ENCODE data around the gene RNF149. TPM values are rescaled to one million over a fixed set of nuclear protein-coding genes. Genes with fewer than 3 reads are reported as not detected.

The RNF149 gene
- total and polyA plus RNA-seq, 2 donors (not counting 3 experiments of a cell fraction or from before 2014, with no cell fraction given), result 31.3 to 66.6 TPM

DNA sequence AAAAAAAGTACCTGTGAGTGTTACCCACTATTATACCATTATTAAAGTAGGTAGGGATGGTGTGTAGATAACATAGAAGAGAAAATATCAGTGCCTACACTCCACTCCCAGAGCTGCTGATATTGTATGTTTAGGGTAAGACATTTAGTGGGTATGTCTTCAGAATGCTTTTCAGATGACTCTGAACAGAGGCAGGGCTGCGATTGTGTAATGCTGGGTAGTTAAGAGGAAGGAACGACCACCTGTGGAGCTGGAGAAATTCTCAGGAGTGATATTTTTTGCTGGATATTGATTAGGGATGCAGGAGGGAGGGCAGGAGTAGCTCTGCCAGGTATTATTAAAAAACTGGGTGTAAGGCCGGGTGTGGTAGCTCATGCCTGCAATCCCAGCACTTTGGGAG lies 53.0 kb downstream of the RNF149 start:
- ChIA-PET POLR2A (no interaction called here), CTCF (no interaction called here)
- H3K9me3 ChIP-seq (replicated peaks; ENCODE audit: control insufficient read depth, insufficient read depth, low read length), result no peaks in the 10 kb centered on the region
- TF ChIP-seq MYC (IDR thresholded peaks at IDR 0.05; ENCODE audit: low read depth, low read length), result no peak
- TF ChIP-seq, protein P1, sequence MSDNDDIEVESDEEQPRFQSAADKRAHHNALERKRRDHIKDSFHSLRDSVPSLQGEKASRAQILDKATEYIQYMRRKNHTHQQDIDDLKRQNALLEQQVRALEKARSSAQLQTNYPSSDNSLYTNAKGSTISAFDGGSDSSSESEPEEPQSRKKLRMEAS (IDR thresholded peaks at IDR 0.05; ENCODE audit: insufficient read depth, insufficient read length), result no peak
- TF ChIP-seq POLR2A (IDR thresholded peaks at IDR 0.05; ENCODE audit: low read depth, low read length), result no peak
- TF ChIP-seq JUN (IDR thresholded peaks at IDR 0.05; ENCODE audit: borderline replicate concordance, insufficient read depth, insufficient read length, low read depth), result no peak
- peaks cover 18% of the 10 kb centered on the region for H3K4me1 ChIP-seq (ENCODE audit: control insufficient read depth, extremely low read depth, insufficient read depth, low read length)
- no peak overlapping the region for H3K4me2 ChIP-seq (ENCODE audit: insufficient read depth, low read length)
- DNase-seq (ENCODE audit: low read depth, low spot score) (no peak), FAIRE-seq (no peak)
- H3K9ac ChIP-seq (replicated peaks; ENCODE audit: extremely low read depth, insufficient read depth, low read length), result no peak overlapping the region
- H3K79me2 ChIP-seq (ENCODE audit: control insufficient read depth, insufficient read depth, low read length), result peaks cover 46% of the 10 kb centered on the region
- no peak overlapping the region for H3K27ac ChIP-seq (ENCODE audit: insufficient read depth, low read depth, low read length)
- BruUV-seq (replicated peaks), result no TSS peak
- intact Hi-C loops (cut with micrococcal nuclease), result no loop called here
- H3K9me1 ChIP-seq (replicated peaks; ENCODE audit: control insufficient read depth, extremely low read depth, insufficient read depth, low read length), result no peaks in the 10 kb centered on the region
- H2AFZ ChIP-seq (ENCODE audit: low read depth, low read length), result no peak overlapping the region
- H3K4me3 ChIP-seq (replicated peaks in 1 of 3; ENCODE audit: insufficient read depth in 1 of 3, low read depth in 1 of 3, low read length in 3 of 3), result no peak overlapping the region
- H4K20me1 ChIP-seq (replicated peaks; ENCODE audit: control insufficient read depth, extremely low read depth, insufficient read depth, low read length), result no peaks in the 10 kb centered on the region
- peaks cover 2 to 3% of the 10 kb centered on the region in 2 experiments for H3K36me3 ChIP-seq (ENCODE audit: control insufficient read depth in 2 of 2, extremely low read depth in 1 of 2, insufficient read depth in 2 of 2, low read length in 2 of 2)
- H3K27me3 ChIP-seq (ENCODE audit: control insufficient read depth in 2 of 2, insufficient read depth in 2 of 2, low read length in 2 of 2), result no peaks in the 10 kb centered on the region
- dilution Hi-C loops (cut with MboI; ENCODE audit: extremely low pct_ligation_motif_present, low sequenced_read_pairs), result no loop called here

- H3K9me1 ChIP-seq (replicated peaks; ENCODE audit: control insufficient read depth, extremely low read depth, insufficient read depth, low read length), result no peaks in the 10 kb centered on the region
- dilution Hi-C loops (cut with MboI; ENCODE audit: extremely low pct_ligation_motif_present, low sequenced_read_pairs) (no loop called here), intact Hi-C loops (cut with micrococcal nuclease) (loop anchor here (2.0 to 5.0 kb wide), 3 partner anchors 53 to 242 kb away; partner anchors contain the start of gene CREG2)
- H3K4me2 ChIP-seq (ENCODE audit: insufficient read depth, low read length), result peak overlapping the region; percentile 91
- H3K4me1 ChIP-seq (ENCODE audit: control insufficient read depth, extremely low read depth, insufficient read depth, low read length), result peaks cover 18% of the 10 kb centered on the region
- DNase-seq (ENCODE audit: low read depth, low spot score) (peak; percentile 40), FAIRE-seq (no peak)
- H3K9me3 ChIP-seq (replicated peaks; ENCODE audit: control insufficient read depth, insufficient read depth, low read length), result no peaks in the 10 kb centered on the region
- H4K20me1 ChIP-seq (replicated peaks; ENCODE audit: control insufficient read depth, extremely low read depth, insufficient read depth, low read length), result no peaks in the 10 kb centered on the region
- peak overlapping the region; percentile 65 to 94 (median 88) for H3K4me3 ChIP-seq (replicated peaks in 1 of 3; ENCODE audit: insufficient read depth in 1 of 3, low read depth in 1 of 3, low read length in 3 of 3)
- H3K36me3 ChIP-seq (ENCODE audit: control insufficient read depth in 2 of 2, extremely low read depth in 1 of 2, insufficient read depth in 2 of 2, low read length in 2 of 2), result peaks cover 0 to 1% of the 10 kb centered on the region in 2 experiments
- no peak overlapping the region for H2AFZ ChIP-seq (ENCODE audit: low read depth, low read length)
- no peak for TF ChIP-seq POLR2A (IDR thresholded peaks at IDR 0.05; ENCODE audit: low read depth, low read length)
- TF ChIP-seq, protein P1 (IDR thresholded peaks at IDR 0.05; ENCODE audit: insufficient read depth, insufficient read length), result no peak
- TF ChIP-seq JUN (IDR thresholded peaks at IDR 0.05; ENCODE audit: borderline replicate concordance, insufficient read depth, insufficient read length, low read depth), result no peak
- H3K9ac ChIP-seq (replicated peaks; ENCODE audit: extremely low read depth, insufficient read depth, low read length), result peak overlapping the region; percentile 97
- peak overlapping the region; percentile 89 for H3K27ac ChIP-seq (ENCODE audit: insufficient read depth, low read depth, low read length)
- POLR2A ChIA-PET, result no interaction called here
- H3K79me2 ChIP-seq (ENCODE audit: control insufficient read depth, insufficient read depth, low read length), result peaks cover 39% of the 10 kb centered on the region
- H3K27me3 ChIP-seq (ENCODE audit: control insufficient read depth in 2 of 2, insufficient read depth in 2 of 2, low read length in 2 of 2), result no peaks in the 10 kb centered on the region
- TSS peak; percentile 66 for BruUV-seq (replicated peaks)
- CTCF ChIA-PET, result interaction anchor here (0.6 to 2.8 kb wide), 3 partner anchors 9 to 88 kb away, joined by 3 to 13 read pairs (median 8); no protein-coding TSS in a partner anchor
These were observed 54.6 kb downstream of the RNF149 start for GRCh38 chr2:101253703-101254450.

Measured in endothelial cell of umbilical vein (primary cell).